ENCODE data around the gene ITSN1.
"Not testable (repeated sequence)": the region's sequence is repeated elsewhere in the genome, so short reads cannot be mapped to it uniquely, and the experiment has no call there.

The ITSN1 gene

GRCh38 chr21:33684068-33684467 is 41.8 kb downstream of the ITSN1 start:
- no peak for DNase-seq (ENCODE audit: low spot score)

DNA sequence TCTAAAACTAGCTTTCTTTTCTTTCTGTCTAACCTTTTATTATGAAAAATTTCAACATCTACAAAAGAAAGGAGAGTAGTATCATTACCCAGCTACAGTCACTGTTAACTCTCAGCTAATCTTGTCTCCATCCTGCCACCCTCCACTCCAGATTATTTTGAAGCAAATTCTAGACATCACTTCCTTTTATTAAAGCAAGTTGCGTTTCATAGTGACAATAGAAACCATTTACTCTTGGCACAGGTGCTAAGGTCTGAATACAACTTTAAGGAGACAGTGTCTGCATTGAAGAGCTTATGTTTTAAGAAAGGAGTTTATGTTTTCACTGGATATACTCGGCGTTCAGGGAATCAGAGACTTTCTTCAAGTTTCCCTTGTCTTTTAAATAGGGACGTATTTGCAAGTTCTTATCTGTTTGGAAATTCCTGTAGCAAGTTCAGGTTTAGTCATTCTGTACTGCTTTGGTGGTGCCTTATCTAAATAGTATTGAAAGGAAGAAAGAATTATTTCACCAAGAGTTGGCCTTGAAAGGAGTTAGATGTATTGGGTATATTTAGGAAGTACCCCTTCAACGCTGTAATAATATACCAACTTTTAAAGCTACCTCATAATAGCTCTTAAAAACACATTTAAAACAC is 42.7 kb downstream of the ITSN1 start:
- DNase-seq (ENCODE audit: low spot score) = no peak

DNA sequence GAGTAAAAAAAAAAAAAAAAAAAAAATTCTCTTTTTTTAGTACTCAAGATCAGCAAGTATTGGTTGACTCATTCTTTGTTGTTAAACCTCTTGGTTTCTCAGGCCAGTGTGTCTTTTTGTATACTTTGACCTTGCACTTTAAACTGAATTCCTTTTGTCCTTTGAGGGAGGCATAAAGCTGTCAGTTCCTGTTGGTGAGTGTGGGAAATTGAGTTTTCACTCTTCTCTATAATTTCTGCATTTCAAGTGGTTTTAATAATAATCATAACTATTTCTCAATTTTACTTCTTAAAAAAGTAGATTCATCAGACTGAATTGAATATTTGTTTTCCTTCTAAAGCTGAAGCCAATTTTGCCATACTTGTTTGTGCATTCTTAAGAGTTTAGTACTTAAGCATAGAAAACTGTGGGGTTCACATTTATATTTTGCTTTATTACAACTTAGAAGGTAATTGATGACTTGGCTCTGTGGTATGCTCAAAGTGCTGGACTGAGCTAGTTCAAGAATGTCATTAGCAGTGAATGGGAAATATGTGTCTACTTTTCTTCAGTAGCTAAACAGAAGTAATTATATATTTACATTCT is 43.4 kb downstream of the ITSN1 start:
- DNase-seq (ENCODE audit: low spot score) = no peak

GRCh38 chr21:33686386-33686785 is 44.1 kb downstream of the ITSN1 start:
- DNase-seq (ENCODE audit: low spot score) = no peak

DNA sequence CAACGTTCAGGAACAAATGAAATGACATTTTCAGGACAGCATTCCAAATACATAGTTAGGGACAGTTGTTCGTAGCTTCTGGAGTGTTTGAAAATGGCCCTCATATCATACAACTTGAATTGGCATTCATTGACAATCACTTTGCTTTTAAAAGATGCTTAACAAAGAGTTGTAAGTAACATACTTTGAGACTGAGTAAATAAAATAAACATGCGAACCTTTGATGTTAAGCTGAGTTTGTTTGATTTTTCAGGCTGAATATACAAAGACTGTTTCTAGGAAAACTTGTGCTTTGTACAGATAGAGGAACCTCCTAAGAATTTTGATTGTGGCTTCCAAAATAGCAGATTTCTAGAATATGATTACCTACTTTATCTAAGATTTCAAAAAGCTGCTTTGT is 45.3 kb downstream of the ITSN1 start:
- no peak for DNase-seq (ENCODE audit: low spot score)

DNA sequence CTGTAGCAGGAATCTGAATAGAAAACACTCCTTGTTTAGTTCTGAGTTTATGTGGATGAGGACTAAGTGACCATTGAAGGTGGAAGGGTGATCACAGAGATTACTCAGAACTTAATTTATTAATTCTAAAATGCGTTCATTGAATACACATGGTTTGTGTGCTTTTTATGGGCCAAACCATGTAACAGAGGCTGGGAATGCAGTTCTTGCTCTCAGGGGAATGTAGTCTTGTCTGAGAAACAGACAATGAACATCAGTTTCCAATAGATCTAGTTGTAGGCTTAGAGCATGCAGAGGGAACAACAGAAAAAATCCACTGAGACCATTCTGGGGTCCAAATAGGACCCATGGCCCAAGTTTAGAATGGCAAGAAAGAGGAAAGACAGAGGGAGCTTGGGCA is 46.1 kb downstream of the ITSN1 start:
- no peak for DNase-seq (ENCODE audit: low spot score)

- no peak for DNase-seq (ENCODE audit: low spot score)
These were observed 48.6 kb downstream of the ITSN1 start for GRCh38 chr21:33690874-33691273.

DNA sequence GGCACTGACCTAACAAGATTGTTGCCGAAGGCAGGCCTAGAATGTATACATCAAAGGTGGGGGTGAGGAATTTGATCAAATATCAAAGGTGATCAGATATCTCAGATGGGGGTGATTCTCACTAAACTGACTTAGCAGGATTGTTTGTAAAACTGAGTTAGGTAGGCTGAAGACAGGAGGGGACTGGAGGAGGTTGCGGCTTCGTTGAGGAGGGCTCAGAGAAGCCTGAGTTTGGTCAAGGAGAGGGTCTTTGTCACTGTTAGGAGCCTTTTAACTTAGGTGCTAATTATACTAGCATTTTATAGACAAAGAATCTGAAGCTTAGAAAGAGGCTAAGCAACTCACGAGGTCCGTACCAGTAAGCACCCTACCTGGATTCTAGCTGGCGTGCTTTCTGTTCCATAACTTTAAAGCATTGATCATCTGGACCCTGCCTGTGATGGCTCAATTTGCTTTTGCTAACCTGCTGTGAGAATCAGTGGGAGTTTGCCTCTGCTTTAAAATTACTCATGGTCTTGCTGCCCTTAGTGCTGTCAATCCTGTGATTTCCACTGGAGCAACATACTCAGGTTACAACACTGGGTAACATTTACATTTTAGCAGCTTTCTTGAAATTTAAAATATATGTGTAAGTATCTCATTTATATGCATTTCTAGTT is 49.8 kb downstream of the ITSN1 start:
- DNase-seq (ENCODE audit: low spot score) = no peak

DNA sequence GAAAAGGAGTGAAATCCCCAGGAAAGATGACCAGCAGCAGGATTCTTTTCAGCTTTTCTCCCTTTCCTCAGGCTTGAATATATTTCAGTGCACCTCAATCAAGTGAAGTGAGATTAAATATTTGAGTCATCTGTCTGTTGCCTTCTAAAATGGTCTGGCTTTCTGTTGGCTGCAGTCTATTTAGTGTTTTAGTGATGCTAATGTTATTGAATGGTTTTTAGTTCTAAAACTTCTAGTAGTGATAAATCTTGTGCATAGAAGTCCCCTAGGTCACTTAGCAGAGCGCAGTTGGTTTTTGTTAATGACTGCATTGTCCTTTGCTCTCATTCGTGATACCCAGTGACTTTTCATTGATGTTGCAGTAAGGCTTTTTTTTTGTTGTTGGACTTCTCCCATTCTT is 53.5 kb downstream of the ITSN1 start:
- DNase-seq (ENCODE audit: low spot score) = no peak

- DNase-seq (ENCODE audit: low spot score) = no peak
These were observed 54.2 kb downstream of the ITSN1 start for GRCh38 chr21:33696465-33696864.

DNA sequence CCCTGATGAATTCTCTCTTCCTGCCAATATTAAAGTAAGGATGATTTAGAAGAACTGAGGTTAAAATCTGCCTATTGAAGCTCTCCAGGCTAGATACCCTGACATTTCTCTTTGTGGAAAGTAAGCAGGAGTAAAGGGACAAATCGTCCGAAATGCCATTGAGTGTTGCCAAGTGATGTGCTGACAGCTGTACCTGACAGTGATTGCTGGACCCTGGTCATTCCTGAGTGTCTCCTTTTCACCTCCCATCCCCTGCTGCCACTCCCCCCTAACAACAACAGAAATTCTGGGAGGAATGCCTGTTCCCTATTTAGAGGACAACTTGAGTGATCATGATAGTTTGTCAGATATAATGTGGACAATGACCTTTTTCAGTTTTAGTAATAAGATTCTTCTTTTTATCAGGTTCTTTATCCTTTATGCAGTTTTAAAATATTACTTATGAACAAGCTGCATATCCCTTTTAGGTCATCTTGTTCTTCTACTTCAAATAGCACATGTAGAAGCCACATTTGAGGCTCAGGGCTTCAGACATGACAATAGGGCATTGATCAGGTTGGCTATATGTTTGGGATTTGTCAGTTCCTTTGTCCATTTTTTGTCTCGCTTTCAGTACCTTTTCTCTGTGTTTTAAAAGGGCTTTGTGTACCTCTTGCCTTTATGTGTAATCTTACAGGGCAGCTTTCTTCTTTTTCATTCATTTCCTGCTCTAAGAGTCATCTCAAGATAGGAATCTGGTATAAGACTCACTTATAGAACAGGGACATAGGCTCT is 56.0 kb downstream of the ITSN1 start:
- DNase-seq (ENCODE audit: low spot score) = no peak

DNA sequence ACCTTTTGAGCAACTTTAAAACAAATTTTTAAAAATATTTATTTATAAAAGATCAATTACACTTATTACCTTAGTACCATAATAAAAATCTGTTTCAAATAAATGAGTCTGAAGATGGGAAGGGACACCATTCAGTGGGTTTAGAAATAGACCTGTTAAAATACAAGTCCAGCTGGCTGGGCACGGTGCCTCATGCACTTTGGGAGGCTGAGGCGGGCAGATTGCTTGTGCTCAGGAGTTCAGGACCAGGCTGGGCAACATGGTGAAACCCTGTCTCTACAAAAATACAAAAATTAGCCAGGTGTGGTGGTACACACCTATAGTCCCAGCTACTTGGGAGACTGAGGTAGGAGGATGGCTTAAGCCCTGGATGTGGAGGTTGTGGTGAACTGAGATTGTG is 57.0 kb downstream of the ITSN1 start:
- DNase-seq (ENCODE audit: low spot score) = no peak

DNA sequence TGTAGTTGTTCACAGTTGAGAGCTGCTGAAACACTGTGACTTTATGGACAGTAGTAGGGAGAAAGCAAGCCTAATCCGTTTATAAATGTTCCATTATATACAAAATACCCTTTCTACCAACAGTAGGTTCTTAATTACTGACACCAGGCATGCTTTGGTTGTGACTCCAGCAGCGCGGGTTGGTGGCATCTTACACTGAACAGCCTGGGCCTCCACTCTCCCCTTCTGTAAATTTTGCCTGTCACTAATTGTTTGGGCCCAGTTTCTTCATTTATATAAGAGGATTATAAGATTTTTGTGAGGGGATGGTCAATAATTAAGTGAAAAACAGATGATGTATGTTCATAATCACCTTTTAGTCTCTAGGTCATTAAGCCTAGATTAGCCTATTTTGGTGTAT is 58.2 kb downstream of the ITSN1 start:
- no peak for DNase-seq (ENCODE audit: low spot score)

DNA sequence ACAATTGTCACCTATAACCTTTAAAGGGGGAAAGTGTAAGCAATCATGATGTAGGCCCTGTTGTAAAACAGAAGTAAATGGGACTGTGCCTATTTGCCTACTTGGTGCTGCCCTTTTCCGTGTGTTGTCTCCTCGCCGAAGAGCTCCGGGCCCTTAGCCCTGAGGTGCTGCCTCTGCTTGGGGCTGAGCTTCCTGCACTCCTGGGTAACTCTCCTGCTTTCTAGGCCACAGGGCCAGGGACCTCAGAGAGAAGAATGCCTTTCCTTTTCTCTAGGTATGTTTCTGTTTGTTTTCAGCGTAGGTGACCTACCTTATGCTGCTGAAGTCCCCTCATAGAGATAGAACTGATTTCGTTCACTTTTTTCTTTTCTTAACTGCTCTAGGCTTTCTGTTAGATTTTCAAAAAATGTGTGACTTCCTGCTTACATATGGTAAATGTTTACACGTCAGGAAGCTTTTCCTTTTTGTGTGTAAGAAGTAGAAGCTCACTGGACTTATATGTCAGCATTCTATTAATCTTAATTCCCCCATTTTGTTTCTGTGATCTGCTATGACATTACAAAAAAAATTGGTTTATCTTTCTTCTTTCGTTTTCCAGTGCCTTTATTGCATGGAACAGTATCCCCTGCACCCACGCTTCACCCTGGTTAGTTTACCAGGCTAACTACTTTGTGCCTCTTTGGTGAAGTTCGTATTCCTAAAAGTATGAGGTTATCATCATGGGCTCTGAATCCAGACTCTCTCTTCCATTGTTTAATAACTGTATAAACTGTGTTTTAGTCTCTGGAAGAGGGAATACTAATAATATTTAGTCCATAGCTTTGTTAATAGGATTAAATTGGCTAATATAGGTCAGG is 61.7 kb downstream of the ITSN1 start:
- no peak for DNase-seq (ENCODE audit: low spot score)

DNA sequence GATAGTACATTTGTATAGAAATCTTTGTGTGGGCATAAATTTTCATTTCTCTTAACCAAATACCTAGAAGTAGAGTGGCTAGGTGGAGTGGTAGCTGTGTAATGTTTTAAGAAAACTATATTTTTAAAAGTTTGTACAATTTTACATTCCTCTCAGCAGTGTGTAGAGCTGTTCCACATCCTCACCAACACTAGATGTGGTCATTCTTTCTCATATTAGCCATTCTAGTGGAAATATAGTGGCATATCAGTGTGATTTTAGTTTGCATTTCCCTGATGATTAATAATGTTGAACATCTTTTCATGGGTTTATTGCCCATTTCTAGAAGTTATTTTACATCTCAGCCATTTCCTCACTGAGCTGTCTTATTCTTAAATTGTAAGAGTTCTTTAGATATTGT is 65.5 kb downstream of the ITSN1 start:
- DNase-seq (ENCODE audit: low spot score) = no peak

DNA sequence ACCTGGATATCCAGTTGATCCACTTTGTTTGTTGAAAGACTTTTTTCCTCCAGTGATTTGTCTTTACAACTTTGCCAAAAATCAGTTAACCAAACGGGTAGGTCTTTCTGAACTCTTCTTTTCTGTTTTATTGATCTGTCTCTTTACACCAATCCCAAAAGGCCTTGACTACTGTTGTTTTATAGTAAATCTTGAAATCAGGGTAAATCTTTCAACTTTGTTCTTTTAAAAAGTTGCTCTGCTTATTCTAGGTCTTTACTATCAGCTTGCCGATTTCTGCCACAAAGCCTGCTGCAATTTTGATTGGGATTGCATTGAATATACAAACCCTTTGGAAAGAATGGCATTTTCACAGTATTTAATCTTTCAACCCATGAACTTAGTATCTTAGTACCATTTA is 66.6 kb downstream of the ITSN1 start:
- DNase-seq (ENCODE audit: low spot score) = no peak

DNA sequence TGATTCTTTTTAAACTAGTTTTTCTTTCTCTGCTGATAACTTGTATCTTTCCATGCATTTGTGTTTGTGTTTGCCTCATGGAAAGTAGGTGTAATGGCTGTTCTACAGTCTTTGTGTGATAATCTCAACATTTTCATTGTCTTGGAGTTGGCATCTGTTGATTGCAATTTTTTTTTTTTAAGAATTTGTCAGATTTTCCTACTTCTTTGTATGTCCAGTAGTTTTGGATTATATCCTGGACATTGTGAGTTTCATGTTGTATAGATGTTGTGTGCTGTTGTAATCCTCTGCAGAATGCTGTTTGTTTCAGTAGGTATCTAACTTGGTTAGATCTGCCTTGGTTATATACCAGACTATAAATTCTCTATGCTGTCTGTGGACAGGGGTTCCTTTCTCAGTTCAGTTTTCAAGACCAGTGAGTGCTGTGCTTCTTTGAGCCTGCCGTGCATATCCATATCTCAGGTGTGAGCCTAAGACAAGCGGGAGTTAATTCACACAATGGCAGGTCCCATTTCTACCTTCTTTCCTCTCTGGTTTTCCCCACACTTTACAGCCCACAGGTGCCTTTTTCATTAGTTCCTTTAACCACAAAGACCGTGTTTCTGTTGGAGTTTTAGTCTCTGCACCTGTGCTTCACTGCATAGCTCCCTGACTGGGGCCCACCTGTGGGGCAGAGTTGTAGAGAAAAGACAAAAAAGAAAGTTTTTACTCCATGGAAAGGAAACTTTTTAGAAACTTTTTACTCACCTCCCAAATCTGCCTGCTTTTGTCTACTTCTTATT is 69.9 kb downstream of the ITSN1 start:
- no peak for DNase-seq (ENCODE audit: low spot score)

- DNase-seq (ENCODE audit: low spot score) = no peak
These were observed 78.8 kb downstream of the ITSN1 start for GRCh38 chr21:33721081-33721480.

DNA sequence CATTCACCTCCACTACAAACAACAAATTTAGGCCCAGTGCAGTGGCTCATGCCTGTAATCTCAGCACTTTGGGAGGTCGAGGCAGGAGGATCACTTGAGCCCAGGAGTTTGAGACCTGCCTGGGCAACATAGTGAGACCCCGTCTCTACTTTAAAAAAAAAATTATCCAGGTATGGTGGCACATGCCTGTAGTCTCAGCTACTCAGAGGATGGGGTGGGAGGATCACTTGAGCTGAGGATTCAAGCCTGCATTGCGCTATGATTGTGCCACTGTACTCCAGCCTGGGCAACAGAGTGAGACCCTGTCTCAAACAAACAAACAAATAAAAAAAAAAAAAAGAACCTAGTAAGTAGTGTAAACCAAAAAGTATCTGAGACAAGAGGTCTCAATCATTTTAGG is 86.8 kb downstream of the ITSN1 start:
- DNase-seq (ENCODE audit: low spot score) = not testable (repeated sequence)

GRCh38 chr21:33729641-33730040 is 87.3 kb downstream of the ITSN1 start:
- no peak for DNase-seq (ENCODE audit: low spot score)

DNA sequence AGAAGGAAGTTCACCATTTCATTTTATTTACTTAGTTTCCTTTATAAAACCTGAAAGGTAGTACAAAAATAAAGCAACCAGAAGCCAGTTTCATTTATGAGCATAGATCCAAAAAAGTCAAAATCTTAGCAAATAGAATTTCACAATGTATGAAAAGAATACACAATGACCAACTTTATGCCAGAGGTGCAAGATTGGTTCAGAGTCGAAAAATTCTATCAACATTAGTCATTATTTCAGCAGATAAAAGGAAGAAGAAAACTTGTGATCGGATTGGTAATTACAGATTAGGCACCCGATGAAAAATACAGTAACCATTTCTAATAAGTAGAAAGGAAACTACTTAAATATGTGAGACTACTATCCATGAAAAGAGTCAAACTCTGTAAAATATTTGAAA is 89.1 kb downstream of the ITSN1 start:
- no peak for DNase-seq (ENCODE audit: low spot score)

Data from HuH-7.5 (cell line).